GM18499 (cell line): Measurements from ENCODE around the gene EIF2AK3.
"Not testable (repeated sequence)": the region's sequence is repeated elsewhere in the genome, so short reads cannot be mapped to it uniquely, and the experiment has no call there.

Experiments used
- ATAC-seq: cut with Tn5 transposase; IDR thresholded peaks from one replicate; pipeline ENCODE4 v1.9.1; 2021; ENCODE audit warnings: moderate number of reproducible peaks; ENCODE audit not compliant: insufficient read depth, unreplicated experiment

EIF2AK3 gene

DNA sequence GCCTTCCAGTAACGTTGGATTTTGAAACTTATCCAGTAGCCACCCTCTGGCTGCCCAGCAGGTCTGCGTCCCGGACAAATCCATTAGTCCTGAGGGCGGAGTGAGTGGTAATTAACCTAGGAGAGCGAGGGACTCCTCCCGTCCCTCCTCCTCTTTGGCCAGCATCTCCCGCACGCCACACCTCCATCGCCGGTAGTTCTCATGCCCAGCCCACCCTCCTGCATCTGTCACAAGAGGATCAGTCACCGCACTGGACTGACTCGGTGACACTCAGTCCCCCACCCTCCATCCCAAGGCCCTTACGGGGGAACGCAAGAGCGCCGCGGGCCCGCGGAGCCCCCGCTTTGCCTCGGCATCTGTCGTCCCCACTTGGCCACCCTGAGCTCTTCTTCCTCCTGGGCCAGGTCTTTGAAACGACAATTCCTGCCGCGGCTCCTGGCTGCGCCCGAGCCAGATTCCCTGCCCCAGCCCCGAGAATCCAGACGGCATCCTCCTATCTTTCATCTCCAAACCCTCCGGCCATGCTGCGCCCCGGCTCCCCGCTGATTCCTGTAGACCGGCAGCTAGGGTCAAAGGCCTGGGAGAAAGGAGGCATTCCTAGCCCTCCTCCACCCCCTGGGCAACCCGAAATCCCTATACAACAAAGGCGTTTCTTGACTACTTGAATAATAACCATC, 77.5 kb downstream of the EIF2AK3 start:
- ATAC-seq: no peak

DNA sequence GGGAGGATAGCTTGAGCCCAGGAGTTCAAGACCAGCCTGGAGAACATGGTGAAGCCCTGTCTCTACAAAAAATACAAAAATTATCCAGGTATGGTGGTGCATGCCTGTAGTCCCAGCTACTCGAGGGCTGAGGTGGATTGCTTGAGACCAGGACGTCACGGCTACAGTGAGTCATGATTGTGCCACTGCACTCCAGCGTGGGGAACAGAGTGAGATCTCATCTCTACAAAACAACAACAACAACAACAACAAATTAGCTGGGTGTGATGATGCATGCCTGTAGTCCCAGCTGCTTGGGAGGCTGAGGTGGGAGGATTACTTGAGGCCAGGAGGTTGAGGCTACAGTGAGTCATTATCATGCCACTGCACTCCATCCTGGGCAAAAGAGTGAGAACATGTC, 81.0 kb downstream of the EIF2AK3 start:
- not testable (repeated sequence) for ATAC-seq

DNA sequence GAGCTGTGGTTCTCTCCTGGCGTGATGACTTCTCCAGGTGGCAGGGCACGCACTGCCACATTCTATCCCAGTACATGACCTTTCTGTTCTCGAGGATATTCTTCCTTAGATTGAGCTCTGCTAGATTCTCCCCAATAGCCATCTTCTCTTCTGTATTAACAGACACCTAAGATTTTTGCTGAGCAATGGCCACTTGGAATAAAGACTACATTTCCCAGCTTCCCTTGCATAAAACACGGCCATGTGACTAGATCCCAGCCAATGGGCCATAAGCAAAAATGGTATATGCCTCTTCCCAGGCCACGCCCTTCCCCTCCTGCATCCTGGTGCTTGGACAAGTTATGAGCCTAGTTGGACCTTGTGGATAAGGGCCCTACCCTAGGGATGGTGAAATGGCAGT, 82.1 kb downstream of the EIF2AK3 start:
- no peak for ATAC-seq

DNA sequence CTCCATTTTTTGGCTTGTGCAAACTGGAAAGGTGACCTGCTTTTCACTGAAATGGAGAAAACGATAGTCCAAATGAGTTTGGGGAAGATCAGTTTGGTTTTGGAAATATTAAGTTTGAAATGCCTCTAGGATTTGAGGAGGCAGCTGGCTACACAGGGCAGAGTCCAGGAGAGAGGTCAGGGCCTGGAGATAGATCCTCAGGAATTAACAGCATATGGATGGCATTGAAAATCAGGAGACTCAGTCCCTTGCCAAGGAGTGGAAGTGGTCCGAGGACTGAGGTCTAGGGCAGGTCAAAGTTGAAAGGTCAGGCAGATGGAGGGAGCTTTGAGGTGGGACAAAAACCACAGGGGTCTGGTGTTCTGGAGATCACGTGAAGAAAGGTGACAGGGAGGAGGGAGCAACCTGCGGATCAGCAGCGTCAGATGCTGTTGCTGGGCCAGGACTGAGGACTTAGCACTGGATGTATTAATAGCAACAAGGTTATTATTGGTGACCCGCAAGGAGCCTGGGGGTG, 83.7 kb downstream of the EIF2AK3 start:
- ATAC-seq: no peak

DNA sequence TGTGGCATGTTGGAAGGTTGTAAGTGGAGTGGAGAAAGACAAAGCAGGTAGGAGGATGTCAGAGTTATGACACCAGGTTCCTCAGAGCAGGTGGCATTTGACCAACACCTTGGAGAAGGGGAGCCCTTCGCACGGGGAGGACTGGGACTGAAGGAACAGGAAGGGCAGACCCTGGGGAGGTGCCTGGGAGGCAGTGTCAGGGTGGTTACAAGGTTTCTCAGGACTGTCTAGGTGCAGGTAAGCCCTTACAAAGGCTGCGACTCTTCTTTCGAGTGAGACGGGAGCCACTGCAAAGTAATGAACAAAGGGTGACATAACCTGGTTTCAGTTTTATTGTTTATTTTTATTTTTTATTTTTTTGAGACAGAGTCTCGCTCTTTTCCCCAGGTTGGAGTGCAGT, 84.6 kb downstream of the EIF2AK3 start:
- no peak for ATAC-seq

DNA sequence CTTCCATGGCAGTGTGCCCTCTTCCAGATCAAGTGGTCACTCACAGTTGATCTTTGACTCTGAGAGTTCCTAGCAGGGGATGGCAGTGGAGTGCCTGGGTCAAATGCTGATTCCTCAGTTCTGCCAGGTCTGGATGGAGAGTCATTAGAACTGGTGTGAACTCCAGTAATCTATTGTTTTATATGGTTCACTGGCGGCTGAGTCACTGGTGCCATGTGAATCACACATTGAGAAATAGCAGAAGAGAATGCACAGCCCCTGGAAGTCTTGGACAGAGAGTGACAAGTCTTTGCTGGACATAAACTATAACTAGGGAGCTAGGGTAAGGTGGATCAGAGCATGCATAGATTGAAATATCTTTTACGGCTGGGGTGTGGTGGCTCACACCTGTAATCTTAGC, 86.9 kb downstream of the EIF2AK3 start:
- ATAC-seq: no peak

DNA sequence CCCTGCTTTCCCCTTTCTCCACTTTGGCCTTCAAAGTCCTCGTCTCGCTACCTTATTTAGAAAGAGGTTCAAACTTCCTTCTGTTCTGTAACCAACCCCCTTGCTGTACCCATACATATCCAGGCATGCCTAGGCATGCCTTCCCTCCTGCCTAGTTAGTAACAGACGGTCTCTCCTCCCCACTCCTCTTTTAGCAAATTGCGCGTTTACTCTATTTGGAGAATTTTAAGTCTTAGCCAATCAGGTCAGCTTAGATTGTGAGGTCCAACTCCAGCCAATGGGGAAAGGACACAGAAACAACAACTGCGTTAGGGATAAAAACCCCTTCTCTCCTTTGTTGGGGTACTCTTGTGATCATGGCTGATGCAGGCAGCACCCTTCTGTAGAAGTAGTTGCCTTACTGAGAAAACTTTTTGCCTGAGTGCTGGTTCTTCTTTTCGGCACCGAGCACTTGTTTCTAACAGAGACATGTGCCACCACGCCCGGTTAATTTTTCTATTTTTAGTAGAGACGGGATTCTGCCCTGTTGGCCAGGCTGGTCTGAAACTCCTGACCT, 88.8 kb downstream of the EIF2AK3 start:
- no peak for ATAC-seq

DNA sequence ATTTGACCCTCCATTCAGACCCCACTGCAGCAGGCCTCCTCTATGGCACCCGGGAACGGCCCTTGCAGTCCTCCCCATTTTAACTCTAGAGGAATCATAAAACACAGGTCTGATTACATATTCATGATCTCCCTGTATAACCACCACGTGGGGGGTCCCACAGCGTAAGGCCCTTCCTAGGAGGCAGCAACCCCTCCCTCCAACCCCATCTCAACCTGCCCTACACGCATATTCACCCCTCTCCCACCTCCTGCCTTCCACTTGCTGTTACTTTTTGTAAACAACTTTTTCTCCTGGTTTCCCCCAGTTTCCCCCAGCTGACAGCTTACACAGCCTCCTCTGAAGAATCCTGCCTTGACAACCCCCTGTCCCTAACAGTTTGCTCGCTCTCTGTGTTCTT, 89.6 kb downstream of the EIF2AK3 start:
- ATAC-seq: no peak

DNA sequence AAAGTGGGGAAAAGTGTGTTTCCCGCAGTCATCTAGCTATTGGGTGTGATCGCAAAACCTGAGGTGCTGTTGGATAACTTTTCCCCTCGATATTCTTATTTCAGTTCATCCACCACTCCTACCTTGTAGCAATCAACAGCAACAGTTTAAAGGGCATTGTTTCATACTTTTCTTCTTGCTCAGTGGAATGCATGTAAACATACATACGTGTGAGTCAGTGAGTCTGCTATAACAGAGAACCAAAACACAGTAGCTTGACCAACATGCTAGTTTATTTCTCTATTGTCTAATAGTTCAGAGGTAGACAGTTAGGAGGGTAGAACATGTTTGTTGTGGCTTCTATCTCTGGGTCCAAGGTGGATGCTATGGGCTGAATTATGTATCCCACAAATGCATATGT, 97.2 kb downstream of the EIF2AK3 start:
- no peak for ATAC-seq

DNA sequence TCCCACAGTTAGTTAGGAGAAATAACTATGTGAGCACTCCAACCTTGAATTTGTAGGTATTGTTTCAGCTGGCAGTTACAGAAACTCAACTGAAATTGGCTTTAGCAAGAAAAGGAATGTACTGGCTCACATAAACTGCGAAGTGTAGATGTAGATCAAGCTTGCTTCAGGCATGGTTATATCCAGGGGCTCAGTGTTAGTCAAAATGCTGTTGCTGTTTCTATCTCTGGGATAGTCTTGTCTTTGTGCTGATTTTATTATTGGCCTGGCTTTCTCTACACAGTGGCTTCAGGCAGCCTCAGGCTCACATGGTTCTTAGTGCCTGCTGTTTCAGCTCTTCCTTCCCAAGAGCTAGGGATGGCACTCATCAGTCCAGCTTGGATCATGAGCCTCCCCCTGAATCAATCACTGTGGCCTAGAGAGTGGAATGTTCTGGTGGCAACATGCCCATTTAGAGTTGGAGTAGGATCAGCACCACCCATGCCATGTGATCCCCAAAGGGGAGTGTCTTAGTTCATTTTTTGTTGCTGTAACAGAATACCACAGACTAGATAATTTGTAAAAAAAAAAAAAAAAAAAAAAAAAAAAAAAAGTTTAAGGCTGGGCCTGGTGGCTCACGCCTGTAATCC, 105.7 kb downstream of the EIF2AK3 start:
- ATAC-seq: no peak

DNA sequence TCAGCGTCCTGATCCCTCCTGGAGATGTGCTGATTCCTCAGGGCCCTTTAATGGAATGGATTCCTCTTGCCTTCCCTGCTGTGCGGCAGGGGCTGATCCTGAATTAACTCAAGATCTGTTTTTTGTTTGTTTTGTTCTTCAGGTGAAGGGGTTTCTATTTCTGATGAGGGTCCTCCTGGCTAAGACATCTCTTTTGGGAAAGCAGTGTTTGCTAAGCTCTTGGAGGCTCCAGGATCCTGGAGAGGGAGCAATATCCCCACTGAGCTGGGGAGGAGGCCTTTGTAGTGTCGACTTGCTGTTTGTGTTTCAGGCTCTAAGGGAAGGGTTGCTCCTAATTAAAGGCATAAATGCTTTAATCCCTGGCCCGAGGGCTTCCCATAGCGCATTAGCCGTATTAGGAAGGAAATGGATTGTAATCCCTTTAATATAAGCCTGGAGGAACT, 109.5 kb downstream of the EIF2AK3 start:
- no peak for ATAC-seq
